Activated naive CD4-positive, alpha-beta T cell treated with Interleukin-2 at 50 U/mL for 16 hours (primary cell): ENCODE data around the gene SSC5D.

Experiments used
- DNase-seq: peaks from one replicate; pipeline ENCODE4 v3.0.0-alpha.2; 2020

The SSC5D gene

DNA sequence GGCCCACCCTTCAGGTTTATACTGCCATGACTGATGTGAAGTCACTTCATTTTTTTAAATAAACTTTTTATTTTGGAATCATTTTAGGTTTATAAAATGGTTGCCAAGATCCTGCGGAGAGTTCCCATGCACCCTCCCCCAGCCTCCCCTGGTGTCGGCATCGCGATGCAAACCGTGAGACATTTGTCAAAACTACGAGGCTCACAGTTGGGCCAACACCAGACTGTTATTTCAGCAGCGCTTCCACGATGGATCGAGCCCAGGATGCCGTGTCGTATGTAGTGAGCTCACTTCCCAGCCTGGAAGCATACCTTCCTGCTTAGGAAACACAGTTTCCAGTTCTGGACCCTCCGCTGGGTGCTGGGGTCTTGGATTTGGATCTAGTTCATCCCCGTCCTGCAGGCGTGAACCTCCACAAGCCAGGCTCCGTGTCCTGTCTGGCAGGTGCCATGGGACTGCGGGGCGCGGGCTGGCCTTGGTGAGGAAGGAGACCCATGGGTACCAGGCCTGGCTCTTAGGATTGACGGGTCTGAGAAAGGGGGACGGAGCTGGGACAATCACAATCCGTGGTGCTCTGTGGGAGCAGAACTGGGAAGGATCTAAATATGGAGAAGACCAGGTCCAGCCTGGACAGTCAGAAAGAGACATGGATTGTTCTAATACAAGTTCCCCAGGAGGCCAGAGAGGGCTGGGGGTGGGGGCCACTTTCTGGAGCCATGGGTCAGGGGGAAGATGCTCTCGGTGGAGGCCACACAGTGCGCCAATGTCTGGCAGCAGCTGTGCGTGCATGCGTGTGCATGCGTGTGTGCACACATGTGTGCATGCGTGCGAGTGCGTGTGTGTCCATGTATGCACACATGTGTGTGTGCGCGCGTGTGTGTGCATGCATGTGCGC is 51.1 kb downstream of the SSC5D start:
- DNase-seq, result no peak

DNA sequence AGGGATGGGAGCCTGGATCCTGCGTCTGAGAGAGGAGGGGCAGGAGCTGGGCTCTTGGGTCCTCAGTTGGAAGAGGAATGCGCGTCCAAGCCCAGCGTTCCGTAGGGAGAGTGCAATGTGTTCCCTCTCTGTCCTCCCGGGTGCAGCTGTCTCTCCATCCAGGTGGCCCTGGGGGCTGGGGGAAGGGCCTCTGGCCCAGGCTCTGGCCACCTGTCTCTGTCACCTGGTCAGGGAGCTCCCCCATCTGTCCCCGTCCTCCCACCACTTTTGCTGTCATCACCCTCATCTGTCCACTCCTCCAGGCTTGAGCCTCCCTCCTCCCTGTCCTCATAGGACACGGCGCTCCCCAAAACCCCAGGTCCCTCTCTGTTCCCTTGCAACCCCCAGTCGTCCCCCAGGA is 52.4 kb downstream of the SSC5D start:
- no peak for DNase-seq

DNA sequence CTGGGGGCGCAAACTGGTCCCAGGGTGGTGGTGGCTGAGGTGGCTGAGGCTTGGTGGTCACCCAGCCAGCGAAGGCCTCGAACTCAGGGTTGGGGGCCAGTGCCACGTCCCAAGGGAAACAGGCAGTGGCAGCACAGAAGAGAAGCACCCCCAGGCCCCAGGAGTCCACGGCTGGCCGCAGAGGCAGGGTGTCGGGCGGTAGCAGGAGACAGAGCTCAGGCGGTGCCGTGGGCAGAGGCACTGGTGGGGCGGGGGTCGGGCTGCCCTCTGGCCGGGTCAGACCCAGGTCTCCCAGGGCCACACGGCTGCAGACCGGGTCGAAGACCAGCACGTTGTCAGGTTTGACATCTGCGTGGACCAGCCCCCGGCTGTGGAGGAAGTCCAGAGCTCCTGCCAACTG is 52.9 kb downstream of the SSC5D start:
- DNase-seq, result no peak

DNA sequence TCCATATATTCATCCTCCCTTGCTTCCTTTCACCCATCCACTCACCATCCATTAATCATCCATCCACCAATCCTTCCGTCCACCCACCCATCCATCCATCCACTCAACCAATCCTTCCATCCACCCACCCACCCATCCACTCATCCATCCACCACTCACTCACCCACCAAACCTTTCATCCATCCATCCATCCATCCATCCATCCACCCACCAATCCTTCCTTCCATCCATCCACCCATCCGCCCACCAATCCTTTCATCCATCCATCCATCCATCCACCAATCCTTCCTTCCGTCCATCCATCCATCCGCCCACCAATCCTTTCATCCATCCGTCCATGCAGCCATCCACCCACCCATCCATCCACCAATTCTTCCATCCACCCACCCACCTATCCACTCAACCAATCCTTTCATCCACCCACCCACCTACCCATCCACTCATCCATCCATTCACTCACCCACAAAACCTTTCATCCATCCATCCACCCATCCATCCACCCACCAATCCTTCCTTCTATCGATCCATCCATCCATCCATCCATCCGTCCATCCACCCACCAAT is 54.1 kb downstream of the SSC5D start:
- DNase-seq, result no peak

DNA sequence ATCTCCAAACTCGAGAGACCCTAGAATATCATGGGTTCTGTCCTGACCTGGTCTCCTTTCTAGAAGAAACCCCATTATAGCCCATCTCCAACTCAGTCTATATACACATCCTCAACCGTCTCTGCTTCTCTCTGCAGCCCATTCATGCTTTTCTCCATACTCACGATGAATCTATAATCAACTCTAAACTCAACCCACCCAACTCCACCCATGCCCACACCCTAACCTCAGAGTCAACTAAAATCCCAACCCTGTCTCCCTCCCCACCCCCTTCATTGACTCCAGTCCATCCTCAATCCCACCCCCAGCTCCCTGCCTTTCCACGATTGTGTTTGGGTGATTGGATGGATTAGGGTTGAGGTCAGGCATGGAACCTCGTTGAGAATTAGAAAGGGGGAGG is 55.3 kb downstream of the SSC5D start:
- DNase-seq, result no peak

DNA sequence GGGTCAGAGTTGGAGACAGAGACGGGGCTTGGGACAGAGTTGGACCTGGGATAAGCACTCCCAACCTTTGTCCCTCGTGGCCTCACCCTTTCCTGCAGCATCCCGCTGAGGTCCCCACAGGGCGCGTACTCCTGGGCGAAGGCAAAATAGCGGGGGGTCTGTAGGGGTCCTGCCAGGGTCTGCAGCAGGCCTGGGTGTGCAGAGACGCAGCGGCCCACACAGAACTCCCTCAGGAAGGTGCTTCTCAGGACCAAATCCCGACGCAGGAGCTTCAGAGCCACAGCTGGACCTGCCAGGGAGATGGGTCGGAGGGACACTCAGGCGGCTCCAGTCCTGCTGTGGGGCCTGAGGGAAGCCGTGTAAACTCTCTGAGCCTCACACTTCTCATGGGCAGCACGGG is 55.8 kb downstream of the SSC5D start:
- DNase-seq, result no peak

DNA sequence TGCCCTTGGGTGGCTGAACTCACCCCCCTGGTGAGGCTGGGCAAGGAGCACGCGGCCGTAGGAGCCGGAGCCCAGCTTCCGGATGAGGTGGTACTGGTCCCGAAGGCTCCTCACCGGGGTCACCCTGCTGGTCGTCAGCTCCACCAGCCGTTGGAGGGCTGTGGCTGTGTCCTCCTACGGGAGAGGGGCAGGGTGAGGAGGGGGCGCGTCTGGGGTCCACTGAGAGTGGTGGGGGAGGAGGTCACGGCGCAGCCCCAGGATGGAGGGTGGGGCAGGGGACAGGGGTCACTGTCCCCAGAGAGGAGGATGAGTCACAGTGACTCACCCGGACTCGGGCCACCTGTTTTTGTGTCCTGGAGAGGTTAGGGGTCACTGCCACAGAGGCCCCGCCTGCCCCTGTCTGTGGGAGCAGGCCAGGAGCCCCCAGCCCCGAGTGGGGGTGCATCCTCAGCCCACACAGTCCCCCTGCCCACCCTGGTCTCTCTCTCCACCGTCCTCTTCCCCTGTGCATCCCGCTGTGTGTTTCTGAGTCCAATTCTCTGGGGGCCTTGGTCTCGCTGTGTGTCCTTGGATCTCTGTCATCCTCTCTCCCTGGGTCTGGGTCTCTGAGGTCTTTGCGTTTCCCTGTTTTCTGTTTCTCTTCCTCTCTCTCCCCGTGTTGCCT is 56.7 kb downstream of the SSC5D start:
- no peak for DNase-seq

DNA sequence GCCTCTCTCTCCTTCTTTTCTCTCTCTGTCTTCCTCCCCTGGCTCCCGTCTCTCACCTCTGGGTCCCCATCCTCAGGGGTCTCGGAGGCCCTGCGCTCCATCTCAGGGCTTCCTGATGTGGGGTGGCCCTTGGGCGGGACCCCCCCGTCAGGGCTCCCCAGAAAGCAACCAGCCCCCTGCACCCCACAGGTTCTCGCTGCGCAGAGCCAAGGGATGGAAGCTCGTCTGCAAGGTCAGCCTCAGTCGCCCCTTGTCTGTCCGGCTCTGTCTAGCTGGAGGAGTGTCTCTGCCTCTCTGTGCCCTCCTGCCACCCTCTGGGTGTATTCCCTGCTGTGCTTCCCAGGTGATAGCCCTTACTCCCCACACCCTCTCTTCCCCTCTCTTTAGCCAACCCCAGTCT is 57.2 kb downstream of the SSC5D start, which contains the start of gene SBK3:
Gene SBK3 (minus strand): TSS at position 101 of the 400 bp plus-strand sequence. CDS start 0 bp downstream, at position 101.
- no peak for DNase-seq

DNA sequence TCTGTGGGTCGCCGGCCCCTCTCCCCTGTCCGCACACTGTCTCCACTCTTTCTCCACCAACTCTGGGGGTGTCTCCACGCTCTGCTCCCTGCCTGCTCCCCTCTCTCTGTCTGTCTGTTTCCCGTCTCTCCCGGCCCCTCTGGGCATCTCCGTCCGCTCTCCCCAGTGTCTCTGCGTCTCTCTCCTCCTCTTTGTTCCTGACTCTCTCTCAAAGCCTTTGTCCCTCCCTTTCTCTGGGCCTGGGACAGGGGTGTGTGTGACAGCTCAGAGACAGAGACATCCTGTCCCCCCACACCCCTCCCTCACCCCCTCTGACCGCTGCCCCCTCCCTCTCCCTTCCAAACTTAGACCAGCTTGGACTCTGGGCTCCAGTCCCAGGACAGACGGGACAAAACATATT is 57.8 kb downstream of the SSC5D start:
- no peak for DNase-seq

DNA sequence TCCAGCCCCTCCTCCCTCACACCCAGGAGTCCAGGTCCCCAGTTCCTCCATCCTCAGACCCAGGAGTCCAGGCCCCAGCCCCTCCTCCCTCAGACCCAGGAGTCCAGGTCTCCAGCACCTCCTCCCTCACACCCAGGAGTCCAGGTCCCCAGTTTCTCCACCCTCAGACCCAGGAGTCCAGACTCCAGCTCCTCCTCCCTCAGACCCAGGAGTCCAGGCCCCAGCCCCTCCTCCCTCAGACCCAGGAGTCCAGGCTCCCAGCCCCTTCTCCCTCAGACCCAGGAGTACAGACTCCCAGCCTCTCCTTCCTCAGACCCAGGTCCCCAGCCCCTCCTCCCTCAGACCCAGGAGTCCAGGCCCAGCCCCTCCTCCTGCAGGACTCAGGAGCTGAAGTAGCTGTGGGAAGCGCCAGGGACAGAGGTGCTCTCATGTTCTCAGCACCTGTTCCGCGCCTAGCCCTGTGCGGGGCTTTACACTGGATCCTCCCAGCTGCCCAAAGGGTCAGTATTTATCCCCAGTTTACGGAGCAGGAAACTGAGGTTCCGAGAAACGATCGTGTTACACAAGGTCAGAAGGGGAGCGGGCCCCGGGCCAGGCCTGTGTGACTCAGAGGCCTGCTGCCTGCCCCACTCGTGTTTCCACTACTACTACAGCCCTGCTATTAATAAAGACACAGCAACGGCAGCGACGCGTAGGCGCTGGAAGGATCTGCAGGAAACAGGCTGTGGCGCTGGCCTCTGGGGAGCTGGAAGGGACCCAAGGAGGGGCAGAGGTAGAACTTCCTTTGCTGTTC is 58.8 kb downstream of the SSC5D start:
- DNase-seq, result no peak

DNA sequence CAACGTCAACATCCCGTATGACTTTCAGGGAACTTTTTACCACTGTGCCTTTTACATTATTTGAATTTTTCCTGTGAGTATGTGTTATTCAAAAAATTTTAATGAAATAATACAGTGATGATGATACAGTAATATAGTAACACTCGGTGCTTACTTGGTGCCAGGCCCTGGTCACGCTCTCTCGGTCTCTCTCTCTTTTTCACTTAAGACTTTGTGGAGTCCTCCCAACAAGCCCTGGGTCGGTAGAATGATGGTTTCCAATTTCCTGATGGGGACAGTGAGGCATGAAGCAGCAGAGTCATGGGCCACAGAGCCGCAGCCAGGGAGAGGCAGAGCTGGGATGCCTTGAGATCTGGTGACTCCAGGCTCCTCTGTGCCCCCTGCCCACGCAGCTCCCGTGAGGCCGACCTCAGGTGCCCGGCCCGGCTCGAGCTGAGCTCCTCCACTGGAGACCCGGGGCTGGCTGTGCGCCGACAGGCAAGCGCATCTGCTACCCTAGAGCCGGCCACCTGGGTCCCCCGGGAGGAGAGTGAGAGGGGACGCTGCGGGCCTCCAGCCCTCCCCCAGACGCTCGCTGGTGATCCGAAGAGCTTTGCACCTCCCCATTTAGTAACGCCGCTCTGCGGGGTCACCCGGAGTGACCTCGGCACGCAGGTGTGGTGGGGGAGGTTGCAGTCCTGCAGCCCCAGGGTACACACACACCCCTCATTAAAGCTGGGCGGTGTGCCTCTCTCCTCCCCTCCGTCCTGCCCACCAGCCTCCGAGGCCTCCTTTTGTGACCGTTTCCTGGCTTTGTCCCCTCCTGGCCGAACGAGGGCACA is 61.5 kb downstream of the SSC5D start:
- DNase-seq, result no peak

DNA sequence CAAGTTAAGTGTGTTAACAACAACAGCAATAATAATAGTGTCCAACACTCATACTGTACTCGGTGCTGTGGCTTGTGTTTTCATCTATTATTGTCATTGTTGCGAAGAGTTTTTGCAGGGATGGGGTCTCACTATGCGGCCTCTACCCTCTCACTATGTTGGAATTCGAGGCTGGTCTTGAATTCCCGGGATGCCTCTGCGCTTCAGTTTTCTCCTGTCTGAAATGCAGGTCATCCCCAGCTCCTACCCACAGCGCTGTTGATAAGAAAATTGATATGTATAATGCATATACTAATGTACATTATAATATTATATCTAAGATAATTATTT is 62.0 kb downstream of the SSC5D start:
- DNase-seq, result no peak

DNA sequence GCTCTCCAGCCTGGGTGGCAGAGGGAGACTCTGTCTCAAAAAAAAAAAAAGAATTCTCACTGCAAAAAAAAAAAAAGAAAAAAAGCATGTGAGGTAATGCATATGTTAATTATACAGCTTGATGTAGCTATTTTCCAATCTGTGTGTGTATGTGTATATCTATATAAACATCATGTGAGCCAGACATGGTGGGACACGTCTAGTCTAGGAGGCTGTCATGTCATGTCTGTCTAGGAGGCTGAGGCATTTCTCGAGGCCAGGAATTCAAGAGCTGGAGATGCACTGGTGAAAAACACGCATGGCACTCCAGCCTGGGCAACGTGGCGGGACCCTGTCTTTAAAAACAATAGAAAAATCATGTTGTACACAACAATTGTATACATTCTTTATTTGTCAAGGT is 64.0 kb downstream of the SSC5D start:
- no peak for DNase-seq

DNA sequence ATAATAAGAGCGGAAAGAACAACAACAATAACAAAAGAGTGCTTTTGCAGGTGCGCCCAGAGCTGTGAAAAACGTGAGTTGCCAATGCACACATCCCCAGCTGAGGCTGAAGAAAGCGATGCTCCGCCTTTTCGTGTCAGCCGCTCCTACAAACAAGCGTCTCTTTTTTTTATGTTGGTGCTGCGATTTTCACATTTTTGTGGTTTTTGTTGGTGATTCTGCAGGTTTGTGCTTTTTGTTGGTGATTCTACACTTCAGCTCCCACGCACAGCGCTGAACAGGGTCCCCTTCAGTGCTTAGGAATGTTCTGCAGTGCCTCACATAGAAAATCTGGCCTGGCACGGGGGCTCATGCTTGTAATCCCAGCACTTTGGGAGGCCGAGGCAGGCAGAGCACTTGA is 64.4 kb downstream of the SSC5D start:
- DNase-seq, result no peak

DNA sequence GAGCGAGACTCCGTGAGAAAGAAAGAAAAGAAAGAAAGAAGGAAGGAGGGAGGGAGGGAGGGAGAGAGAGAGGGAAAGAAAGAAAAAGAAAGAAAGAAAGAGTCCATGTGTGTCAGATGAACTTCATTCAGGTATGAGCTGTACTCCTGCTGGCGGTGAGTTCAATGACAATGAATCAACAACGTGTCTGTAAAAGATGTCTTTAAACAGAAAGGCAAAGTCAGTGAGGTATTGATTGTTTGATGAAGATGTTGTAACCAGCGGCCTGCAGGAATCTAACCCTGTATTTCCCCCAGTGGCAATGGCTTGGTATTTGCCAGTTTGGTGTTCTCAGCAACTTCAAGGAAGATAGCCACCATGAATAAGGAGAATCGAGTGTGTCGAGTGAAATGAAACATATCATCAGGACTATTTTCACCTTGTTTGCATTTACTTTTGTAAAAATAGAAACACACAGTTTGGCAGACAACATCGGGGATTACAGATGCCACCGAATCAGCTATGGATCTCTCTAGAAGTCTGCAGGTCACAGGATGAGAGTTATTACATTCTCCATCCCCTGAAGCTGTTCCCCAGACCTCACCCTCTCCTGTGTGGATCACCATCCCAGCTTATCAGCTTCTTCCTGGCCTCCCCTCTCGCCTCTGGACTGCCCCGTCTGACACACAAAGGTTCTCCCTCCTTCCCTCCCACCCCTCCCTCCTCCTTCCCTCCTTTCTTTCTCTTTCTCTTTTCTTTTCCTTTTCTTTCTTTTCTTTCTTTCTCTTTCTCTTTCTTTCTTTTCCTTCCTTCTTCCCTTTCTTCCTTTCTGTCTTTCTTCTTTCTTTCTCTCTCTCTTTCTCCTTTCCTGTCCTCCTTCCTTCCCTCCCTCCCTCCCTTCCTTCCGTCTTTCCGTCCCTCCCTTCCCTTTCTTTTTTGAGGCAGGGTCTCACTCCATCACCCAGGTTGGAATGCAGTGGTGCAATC is 65.3 kb downstream of the SSC5D start:
- DNase-seq, result no peak

DNA sequence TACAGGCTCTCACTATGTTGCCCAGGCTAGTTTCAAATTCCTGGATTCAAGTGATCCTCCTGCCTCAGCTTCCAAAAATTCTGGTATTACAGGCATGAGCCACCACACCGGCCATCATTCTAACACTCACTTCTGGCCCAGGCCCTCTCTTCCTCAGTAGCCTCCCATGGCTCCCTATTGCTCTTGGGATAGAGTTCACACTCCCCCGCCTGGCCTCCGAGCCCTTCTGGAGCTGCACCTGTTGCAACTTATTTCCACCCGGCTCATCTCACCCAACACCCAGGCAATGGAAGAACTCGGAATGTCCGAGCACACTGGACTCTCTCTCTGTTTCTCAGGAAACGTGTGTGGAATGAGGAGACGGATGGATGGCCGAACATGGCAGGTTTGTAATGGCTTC is 66.1 kb downstream of the SSC5D start:
- DNase-seq, result no peak

DNA sequence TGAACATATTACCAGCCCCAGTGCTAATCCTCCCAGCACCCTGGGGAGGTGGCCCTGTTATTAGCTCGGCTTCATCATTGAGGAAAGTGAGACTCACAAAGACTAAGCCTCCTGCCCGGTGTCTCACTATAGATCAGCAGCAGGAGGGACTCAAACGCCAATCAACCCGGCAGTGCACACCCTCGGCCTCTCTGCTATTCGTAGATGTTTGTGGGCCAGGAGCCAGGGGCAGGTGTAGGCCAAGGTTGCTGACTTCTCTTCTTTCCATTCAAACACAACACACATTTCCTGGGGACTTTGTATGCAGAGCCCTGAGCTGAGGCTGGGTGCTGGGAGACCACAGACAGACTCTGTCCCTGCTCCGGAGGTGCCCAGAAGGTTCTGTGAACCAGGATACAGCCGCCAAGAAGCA is 66.5 kb downstream of the SSC5D start:
- no peak for DNase-seq

DNA sequence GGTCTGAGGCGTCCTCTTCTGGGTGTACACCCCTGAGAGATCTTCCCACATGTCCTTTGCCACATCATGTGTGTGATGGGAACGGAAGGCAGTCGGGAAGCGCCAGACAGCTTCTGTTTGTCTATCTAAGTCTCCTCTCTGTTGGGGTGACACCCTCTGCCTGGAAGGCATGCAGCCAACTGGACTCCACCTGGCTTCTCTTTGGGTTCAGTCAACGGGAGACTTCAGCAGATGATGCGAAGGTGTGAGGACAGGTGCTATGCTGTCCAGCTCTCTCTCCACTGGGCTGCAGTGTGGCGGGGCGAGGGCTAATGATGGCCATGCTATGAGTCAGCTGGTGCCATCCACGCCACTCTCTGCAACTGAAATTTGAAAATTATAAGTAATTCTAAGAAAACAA is 71.4 kb downstream of the SSC5D start:
- no peak for DNase-seq

DNA sequence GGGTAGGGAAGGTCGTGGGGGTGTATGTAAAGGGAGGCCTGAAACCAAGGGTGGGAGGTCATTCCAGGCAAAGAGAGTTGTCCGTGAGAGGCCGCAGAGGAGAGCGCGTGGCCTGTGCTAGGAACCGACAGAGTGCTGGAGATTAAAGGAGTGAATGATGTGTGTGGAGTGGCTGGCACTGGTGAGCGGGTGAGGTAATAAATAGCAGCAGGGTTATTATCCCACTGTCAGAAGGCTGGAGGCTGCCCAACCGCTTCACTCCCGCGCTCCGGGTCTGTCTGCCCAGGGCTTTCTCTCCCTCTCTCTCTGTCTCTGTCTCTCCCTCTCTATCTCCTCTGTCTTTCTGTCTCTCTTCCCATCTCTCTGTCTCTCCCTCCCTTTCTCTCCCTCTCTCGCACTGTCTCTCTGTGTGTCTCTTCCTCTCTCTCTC is 75.0 kb downstream of the SSC5D start:
- no peak for DNase-seq

DNA sequence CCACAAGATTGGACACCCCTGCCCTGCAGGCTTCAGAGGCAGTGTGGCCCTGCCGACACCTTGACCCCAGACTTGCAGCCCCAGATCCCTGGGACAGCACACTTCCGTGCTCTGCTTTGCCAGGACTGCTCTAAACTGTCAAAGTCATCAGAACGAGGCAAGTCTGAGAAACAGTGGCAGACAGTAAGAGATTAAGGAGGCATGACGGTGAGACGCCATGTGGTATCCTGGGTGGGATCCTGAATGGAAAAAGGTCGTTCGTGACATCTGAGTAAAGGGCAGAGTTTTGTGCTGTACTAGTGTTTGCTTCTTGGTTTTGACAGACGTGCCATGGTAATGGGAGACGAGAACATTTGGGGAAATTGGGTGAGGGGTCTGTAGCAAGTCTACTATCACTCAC is 78.6 kb downstream of the SSC5D start:
- DNase-seq, result no peak

DNA sequence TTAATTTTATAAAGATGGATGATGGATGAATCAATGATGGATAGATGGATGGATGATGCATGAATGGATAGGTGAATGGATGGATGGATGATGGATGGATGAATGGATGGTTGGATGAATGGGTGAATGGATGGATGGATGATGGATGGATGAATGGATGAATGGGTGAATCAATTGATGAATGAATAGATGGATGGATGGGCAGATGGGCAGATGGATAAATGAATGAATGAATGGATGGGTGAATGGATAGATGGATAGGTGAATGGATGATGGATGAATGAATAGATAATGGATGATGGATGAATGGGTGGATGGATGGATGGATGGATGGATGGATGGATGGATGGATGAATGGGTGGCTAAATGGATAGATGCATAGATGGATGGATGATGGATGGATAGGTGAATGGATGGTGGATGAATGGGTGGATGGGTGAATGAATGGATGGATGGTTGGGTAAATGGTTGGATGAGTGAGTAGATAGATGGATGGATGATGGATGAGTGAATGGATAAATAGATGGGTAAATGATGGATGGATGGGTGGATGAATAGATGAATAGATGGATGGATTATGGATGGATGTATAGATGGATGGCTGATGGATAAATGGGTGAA is 79.6 kb downstream of the SSC5D start:
- DNase-seq, result no peak
